Measurements from ENCODE around the gene TMEM252. TPM values are rescaled to one million over a fixed set of nuclear protein-coding genes. Genes with fewer than 3 reads are reported as not detected.

Gene TMEM252
- total RNA-seq, 2 donors from 2014 or later = not detected

DNA sequence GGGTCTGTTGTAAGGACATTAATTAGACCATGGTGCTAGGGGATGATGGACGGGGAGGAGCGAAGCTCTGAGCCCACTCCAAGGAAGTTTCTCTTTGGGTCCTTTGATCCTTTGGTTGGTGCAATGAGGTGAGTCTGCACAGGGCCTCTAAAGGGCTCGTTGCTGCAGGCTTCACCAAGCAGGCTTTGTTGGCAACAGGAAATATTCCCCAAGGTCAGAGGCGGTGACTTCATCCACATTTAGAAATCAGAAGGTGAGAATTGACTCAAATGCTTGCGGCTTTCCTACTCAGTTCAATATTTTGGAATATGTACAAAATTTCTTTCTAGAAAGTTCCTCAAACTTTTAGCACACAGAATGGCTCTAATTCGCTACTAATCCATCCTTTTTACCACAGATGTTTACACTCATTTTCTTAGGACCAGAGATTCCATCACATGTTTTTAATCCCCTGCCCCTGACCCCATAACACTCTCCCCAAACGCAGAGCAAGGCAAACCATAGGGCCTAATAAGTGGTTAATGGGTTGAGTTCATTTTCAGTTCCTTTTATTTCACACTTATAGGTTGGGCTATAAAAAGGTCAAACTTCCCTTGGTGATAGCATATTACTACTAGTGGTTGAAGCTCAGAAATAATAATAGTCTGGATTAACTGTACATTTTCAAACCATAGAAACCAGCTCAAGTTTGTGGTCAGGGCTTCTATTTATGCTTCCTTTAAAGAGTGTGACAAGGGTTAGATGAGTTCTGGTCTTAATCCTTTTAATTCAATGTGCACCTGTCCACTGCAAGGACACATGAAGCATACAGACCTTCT, 37.3 kb upstream of the TMEM252 start:
- H3K9me3 ChIP-seq = no peaks in the 10 kb centered on the region
- H3K27me3 ChIP-seq = no peaks in the 10 kb centered on the region
- DNase-seq = no peak
- H3K36me3 ChIP-seq = no peaks in the 10 kb centered on the region
- no peak overlapping the region for H3K27ac ChIP-seq
- intact Hi-C loops (cut with DNase I) = no loop called here
- H3K9ac ChIP-seq (ENCODE audit: low read depth in 2 of 2, low read length in 2 of 2) = no peak overlapping the region
- no peak for TF ChIP-seq CTCF (IDR thresholded peaks at IDR 0.05)
- no peaks in the 10 kb centered on the region for H3K4me1 ChIP-seq
- H3K4me3 ChIP-seq = no peak overlapping the region

DNA sequence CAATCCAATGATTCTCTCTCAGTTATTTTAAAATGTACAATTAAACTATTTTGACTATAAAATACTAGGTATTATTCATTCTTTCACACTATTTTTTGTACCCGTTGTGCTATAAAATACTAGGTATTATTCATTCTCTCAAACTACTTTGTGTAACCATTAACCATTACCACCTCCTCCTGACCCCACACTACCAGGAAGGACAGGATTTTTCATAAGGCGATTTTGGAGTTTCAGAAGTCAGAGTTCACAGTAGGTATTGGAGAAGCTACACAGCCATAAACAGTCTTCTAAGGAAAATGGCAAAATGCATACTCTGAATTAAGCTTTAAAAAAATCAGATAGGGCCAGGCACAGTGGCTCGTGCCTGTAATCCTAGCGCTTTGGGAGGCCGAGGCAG, 35.1 kb upstream of the TMEM252 start:
- no peaks in the 10 kb centered on the region for H3K27me3 ChIP-seq
- no peak overlapping the region for H3K27ac ChIP-seq
- intact Hi-C loops (cut with DNase I) = no loop called here
- H3K4me3 ChIP-seq = no peak overlapping the region
- H3K9me3 ChIP-seq = no peaks in the 10 kb centered on the region
- H3K36me3 ChIP-seq = no peaks in the 10 kb centered on the region
- no peak overlapping the region for H3K9ac ChIP-seq (ENCODE audit: low read depth in 2 of 2, low read length in 2 of 2)
- DNase-seq = no peak
- no peak for TF ChIP-seq CTCF (IDR thresholded peaks at IDR 0.05)
- H3K4me1 ChIP-seq = no peaks in the 10 kb centered on the region

DNA sequence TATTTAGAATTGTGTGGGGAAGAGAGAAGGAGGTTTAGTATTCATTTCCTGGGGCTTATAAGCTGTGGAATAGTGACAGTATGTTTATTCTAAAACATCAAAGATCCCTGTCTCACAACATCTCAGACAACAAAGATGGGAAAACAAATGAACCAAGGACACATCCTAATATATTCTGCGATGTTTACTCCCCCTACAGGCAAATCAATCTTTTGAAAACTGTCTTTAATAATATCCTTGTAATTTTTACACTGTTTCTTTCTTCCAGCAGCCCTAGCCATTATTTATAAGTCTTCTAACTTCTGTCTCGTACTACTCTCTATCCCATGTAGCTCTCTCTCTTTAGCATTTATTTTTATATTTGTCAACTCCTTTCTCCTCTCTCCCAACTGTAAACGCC, 33.5 kb upstream of the TMEM252 start:
- Histone ChIP-seq H3K27ac (no peak overlapping the region), H3K4me1 (no peaks in the 10 kb centered on the region), H3K27me3 (no peaks in the 10 kb centered on the region), H3K4me3 (no peak overlapping the region), H3K9me3 (no peaks in the 10 kb centered on the region), H3K36me3 (no peaks in the 10 kb centered on the region), H3K9ac (ENCODE audit: low read depth in 2 of 2, low read length in 2 of 2) (no peak overlapping the region)
- no peak for TF ChIP-seq CTCF (IDR thresholded peaks at IDR 0.05)
- intact Hi-C loops (cut with DNase I) = no loop called here
- no peak for DNase-seq

DNA sequence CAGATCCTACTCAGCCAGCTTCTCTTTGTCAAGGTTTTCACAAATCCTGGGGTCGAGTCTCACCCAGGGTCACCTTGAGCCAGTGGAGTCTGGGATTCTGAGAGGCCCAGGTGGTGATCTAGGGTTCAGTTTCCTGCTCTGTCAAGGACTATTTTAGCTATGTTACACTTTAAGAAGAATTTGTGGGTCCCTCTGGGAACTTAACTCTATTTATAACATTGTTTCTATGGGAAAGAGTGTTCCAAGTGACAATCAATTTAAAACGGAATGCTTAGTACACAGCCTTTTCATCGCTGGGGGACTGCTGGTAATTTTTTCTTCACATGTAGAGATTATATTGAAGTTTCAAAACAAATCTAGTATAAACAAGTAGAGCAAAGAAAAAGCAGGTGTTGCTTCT, 26.9 kb upstream of the TMEM252 start:
- no peak for TF ChIP-seq CTCF (IDR thresholded peaks at IDR 0.05)
- H3K27ac ChIP-seq = no peak overlapping the region
- intact Hi-C loops (cut with DNase I) = loop anchor here (5.0 kb wide), 1 partner anchor 55 kb away; no protein-coding TSS in a partner anchor
- no peak for DNase-seq
- no peaks in the 10 kb centered on the region for H3K27me3 ChIP-seq
- no peaks in the 10 kb centered on the region for H3K4me1 ChIP-seq
- no peak overlapping the region for H3K4me3 ChIP-seq
- no peaks in the 10 kb centered on the region for H3K36me3 ChIP-seq
- H3K9ac ChIP-seq (ENCODE audit: low read depth in 2 of 2, low read length in 2 of 2) = no peak overlapping the region
- no peaks in the 10 kb centered on the region for H3K9me3 ChIP-seq

- no peak for TF ChIP-seq CTCF (IDR thresholded peaks at IDR 0.05)
- intact Hi-C loops (cut with DNase I) = no loop called here
- H3K36me3 ChIP-seq = no peaks in the 10 kb centered on the region
- H3K4me3 ChIP-seq = no peak overlapping the region
- H3K27me3 ChIP-seq = no peaks in the 10 kb centered on the region
- no peak for DNase-seq
- no peaks in the 10 kb centered on the region for H3K9me3 ChIP-seq
- H3K27ac ChIP-seq = no peak overlapping the region
- no peaks in the 10 kb centered on the region for H3K4me1 ChIP-seq
- no peak overlapping the region for H3K9ac ChIP-seq (ENCODE audit: low read depth in 2 of 2, low read length in 2 of 2)
Observed at GRCh38 chr9:68562461-68562860, 21.8 kb upstream of the TMEM252 start.

All from colonic mucosa (tissue), 4 donors.